Ishikawa (cell line): ENCODE measurements around the gene PSMD11.

Experiments
- CEBPB ChIP-seq: IDR thresholded peaks from 2 replicates; pipeline ENCODE4 v1.6.1; 2012
- CREB1 ChIP-seq: IDR thresholded peaks from 2 replicates; pipeline ENCODE4 v1.6.1; 2012; ENCODE audit warnings: low read depth
- EGR1 ChIP-seq: IDR thresholded peaks from 2 replicates; pipeline ENCODE4 v1.6.1; 2012
- EP300 ChIP-seq: IDR thresholded peaks from 2 replicates; pipeline ENCODE4 v1.6.1; 2012; ENCODE audit warnings: borderline replicate concordance
- FOXM1 ChIP-seq: IDR thresholded peaks from 2 replicates; pipeline ENCODE4 v1.6.1; 2012; ENCODE audit warnings: low read depth, borderline replicate concordance
- MAX ChIP-seq: IDR thresholded peaks from 2 replicates; pipeline ENCODE4 v1.6.1; 2012
- NFIC ChIP-seq: IDR thresholded peaks from 2 replicates; pipeline ENCODE4 v1.6.1; 2012
- RAD21 ChIP-seq: IDR thresholded peaks from 2 replicates; pipeline ENCODE4 v1.6.1; 2012; ENCODE audit warnings: low read depth
- REST ChIP-seq: IDR thresholded peaks from 2 replicates; pipeline ENCODE4 v1.6.1; 2012; ENCODE audit warnings: low read depth, mild to moderate bottlenecking
- TAF1 ChIP-seq: IDR thresholded peaks from 2 replicates; pipeline ENCODE4 v1.6.1; 2012; ENCODE audit warnings: low read depth, mild to moderate bottlenecking
- TCF12 ChIP-seq: IDR thresholded peaks from 2 replicates; pipeline ENCODE4 v1.6.1; 2012; ENCODE audit warnings: low read depth
- TEAD4 ChIP-seq: IDR thresholded peaks from 2 replicates; pipeline ENCODE4 v1.6.1; 2012
- USF1 ChIP-seq: IDR thresholded peaks from 2 replicates; pipeline ENCODE4 v1.6.1; 2012
- YY1 ChIP-seq: IDR thresholded peaks from 2 replicates; pipeline ENCODE4 v1.6.1; 2012; ENCODE audit warnings: low read depth
- ZBTB7A ChIP-seq: IDR thresholded peaks from 2 replicates; pipeline ENCODE4 v1.6.1; 2012; ENCODE audit warnings: low read depth

PSMD11 gene

GRCh38 chr17:32444301-32445073, at the start of gene PSMD11:
Gene PSMD11 (plus strand): TSS chr17:32444510. CDS start chr17:32444524, 14 bp downstream.
- no peak for TF ChIP-seq CEBPB
- TF ChIP-seq EP300: no peak
- no peak for TF ChIP-seq MAX
- peak; percentile 92 for TF ChIP-seq ZBTB7A
- no peak for TF ChIP-seq FOXM1
- no peak for TF ChIP-seq REST
- peak; percentile 56; the same call in 1 of the 2 replicates for TF ChIP-seq CREB1
- peak; percentile 28; the same call in 1 of the 2 replicates for TF ChIP-seq RAD21
- peak; percentile 92 for TF ChIP-seq YY1
- peak; percentile 66; the same call in 1 of the 2 replicates for TF ChIP-seq USF1
- peak; percentile 98 for TF ChIP-seq TAF1
- peak; percentile 83 for TF ChIP-seq TCF12
- no peak for TF ChIP-seq EGR1
- TF ChIP-seq NFIC: no peak
- no peak for TF ChIP-seq TEAD4

GRCh38 chr17:32396343-32396742, 48.0 kb upstream of the PSMD11 start:
- TF ChIP-seq CEBPB (no peak), RAD21 (no peak), USF1 (no peak)

- no peak for TF ChIP-seq TAF1
- no peak for TF ChIP-seq TCF12
- no peak for TF ChIP-seq FOXM1
- no peak for TF ChIP-seq ZBTB7A
- no peak for TF ChIP-seq REST
- TF ChIP-seq USF1: no peak
- no peak for TF ChIP-seq NFIC
- TF ChIP-seq EGR1: no peak
- no peak for TF ChIP-seq MAX
- TF ChIP-seq CEBPB: no peak
- no peak for TF ChIP-seq YY1
- no peak for TF ChIP-seq RAD21
- TF ChIP-seq EP300: no peak
- TF ChIP-seq TEAD4: no peak
- no peak for TF ChIP-seq CREB1
Measured at GRCh38 chr17:32398946-32399345, 45.4 kb upstream of the PSMD11 start.

- TF ChIP-seq EGR1 (no peak), TEAD4 (no peak), CREB1 (no peak), YY1 (no peak), RAD21 (no peak), TCF12 (no peak), ZBTB7A (no peak), MAX (no peak), EP300 (no peak), CEBPB (no peak), NFIC (no peak), REST (no peak), FOXM1 (no peak)
Measured at GRCh38 chr17:32426894-32427293, 17.4 kb upstream of the PSMD11 start.
